Upper lobe of left lung (tissue), 6 donors: Measurements from ENCODE around the gene ZNF423. TPM values are rescaled to one million over a fixed set of nuclear protein-coding genes. Genes with fewer than 3 reads are reported as not detected.

Experiments
- ATAC-seq, 2 donors: fragments of 200-7000 bp; cut with Tn5 transposase; one replicate each; pipeline ENCODE4 v1.9.1; 2022; ENCODE audit warnings: mild to moderate bottlenecking in 2 of 2, moderate library complexity in 2 of 2; ENCODE audit not compliant: low FRiP score in 2 of 2
- DNase-seq, 2 donors: peaks; one replicate each; pipeline ENCODE4 v3.0.0-alpha.2; 2019 to 2020
- H3K27ac ChIP-seq, 4 donors: fragments of 200-600 bp; sonication (generic); one replicate each; pipeline ENCODE4 v1.5.1; 2016 to 2019
- H3K27me3 ChIP-seq, 4 donors: fragments of 200-600 bp; sonication (generic); one replicate each; pipeline ENCODE4 v1.5.1; 2017 to 2019
- H3K36me3 ChIP-seq, 4 donors: fragments of 200-600 bp; sonication (generic); one replicate each; pipeline ENCODE4 v1.5.1; 2016 to 2019
- H3K4me1 ChIP-seq, 4 donors: fragments of 200-600 bp; sonication (generic); one replicate each; pipeline ENCODE4 v1.5.1; 2018 to 2019
- H3K4me3 ChIP-seq, 4 donors: fragments of 200-600 bp; sonication (generic); one replicate each; pipeline ENCODE4 v1.5.1; 2017 to 2019; ENCODE audit warnings: mild to moderate bottlenecking in 2 of 4, moderate library complexity in 1 of 4
- H3K9me3 ChIP-seq, 4 donors: fragments of 200-600 bp; sonication (generic); one replicate each; pipeline ENCODE4 v1.5.1; 2018 to 2019
- EP300 ChIP-seq, 4 donors: sonication (generic); formaldehyde crosslinking; IDR thresholded peaks; one replicate each; pipeline ENCODE4 v1.5.1; 2017; ENCODE audit warnings: antibody characterized with exemption in 4 of 4, control low read depth in 2 of 4
- POLR2A ChIP-seq, 4 donors: fragments of 450-650 bp; IDR thresholded peaks; one replicate each; pipeline ENCODE4 v1.5.1; 2016 to 2017; ENCODE audit warnings: antibody characterized with exemption in 4 of 4, mild to moderate bottlenecking in 2 of 4
- POLR2AphosphoS5 ChIP-seq, 2 donors: sonication (generic); formaldehyde crosslinking; IDR thresholded peaks; one replicate each; pipeline ENCODE4 v1.5.1; 2017; ENCODE audit warnings: antibody characterized with exemption in 2 of 2
- WGBS, 2 donors: methylation state at CpG; one replicate each; pipeline ENCODE4 v1.1.5; 2017 to 2018; 5-methylcytosine and 5-hydroxymethylcytosine counted together
- total RNA-seq, 6 donors: library from RNA; depleted of rRNA in 4 of 6; stranded (reverse); fragments of >200 nt in 4 of 6; gene quantifications; one replicate each; pipeline versions ENCODE4 v1.1.0 to v1.2.1, GENCODE V29; 2016 to 2021
- TF ChIP-seq, protein P1 (sequence below), 6 experiments: fragments of 450-650 bp in 4 of 6; fragments of 200-600 bp in 2 of 6; sonication (generic) in 2 of 6; IDR thresholded peaks; one replicate each; pipeline ENCODE4 v1.5.1; 2016 to 2019; ENCODE audit warnings: antibody characterized with exemption in 6 of 6
- donor health status: DM: no; HTN: no; CAD: no; lungs with moderate emphysema.
- donor health status: DM: no; HTN: yes; CAD: no; lungs with severe emphysema.

ZNF423 gene
- total RNA-seq, 6 donors from 2014 or later: 4.1 to 11.4 (median 6.7) TPM

DNA sequence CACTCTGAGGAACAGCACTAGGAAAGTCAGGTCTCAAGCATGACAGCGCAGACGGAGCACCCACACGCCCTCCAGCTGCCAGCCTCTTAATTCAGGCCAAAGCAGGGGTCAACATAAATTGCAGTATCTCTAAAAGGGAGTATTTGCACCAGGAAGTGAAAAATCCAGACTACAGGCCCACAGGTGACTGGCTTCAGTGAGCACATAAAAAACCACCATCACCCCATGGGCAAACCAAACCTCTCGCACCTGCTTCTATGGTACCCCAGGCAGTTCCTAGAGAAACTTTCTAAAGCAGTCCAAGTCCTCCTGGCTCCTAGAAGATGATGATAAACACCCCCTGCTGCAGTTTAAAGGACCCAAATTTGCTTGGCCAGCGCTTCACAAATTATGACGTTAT is 129.8 kb downstream of the ZNF423 start:
- Histone ChIP-seq H3K9me3 (peaks cover 0 to 17% (median 10%) of the 10 kb centered on the region in 4 donors), H3K27ac (no peak overlapping the region), H3K4me1 (no peaks in the 10 kb centered on the region), H3K4me3 (no peak overlapping the region), H3K27me3 (no peaks in the 10 kb centered on the region), H3K36me3 (peaks cover 0 to 4% (median 0%) of the 10 kb centered on the region in 4 donors)
- no peak for ATAC-seq
- no peak for DNase-seq
- TF ChIP-seq EP300 (IDR thresholded peaks at IDR 0.05): no peak
- no peak for TF ChIP-seq POLR2A (IDR thresholded peaks at IDR 0.05)
- no peak for TF ChIP-seq POLR2AphosphoS5 (IDR thresholded peaks at IDR 0.05)
- WGBS, 2 donors: 83 to 95% methylated on average over 3 to 6 of the region's 6 CpGs

DNA sequence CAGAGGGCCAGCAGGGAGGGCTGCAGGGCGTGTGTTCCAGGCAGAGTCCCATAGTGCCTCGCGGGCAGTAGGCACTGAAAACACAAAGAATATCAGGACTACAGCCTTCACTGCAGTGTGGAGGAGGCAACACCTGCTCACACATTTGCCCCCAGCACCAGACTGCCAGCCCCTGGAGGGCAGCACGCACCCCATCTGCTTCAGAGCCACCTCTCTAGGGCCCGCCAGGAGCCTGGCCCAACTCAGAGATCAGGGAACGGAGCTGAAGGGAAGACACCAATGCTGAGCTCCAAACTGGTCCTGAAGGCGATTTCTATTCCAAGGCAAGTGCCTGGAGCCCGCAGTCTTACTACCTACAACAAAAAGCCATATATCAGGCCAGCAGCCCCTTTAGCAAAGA is 130.3 kb downstream of the ZNF423 start:
- Histone ChIP-seq H3K4me3 (no peak overlapping the region), H3K4me1 (no peaks in the 10 kb centered on the region), H3K36me3 (peaks cover 0 to 4% (median 0%) of the 10 kb centered on the region in 4 donors), H3K27ac (no peak overlapping the region), H3K27me3 (no peaks in the 10 kb centered on the region), H3K9me3 (peaks cover 0 to 16% (median 10%) of the 10 kb centered on the region in 4 donors)
- no peak for ATAC-seq
- no peak for DNase-seq
- TF ChIP-seq, protein P1, sequence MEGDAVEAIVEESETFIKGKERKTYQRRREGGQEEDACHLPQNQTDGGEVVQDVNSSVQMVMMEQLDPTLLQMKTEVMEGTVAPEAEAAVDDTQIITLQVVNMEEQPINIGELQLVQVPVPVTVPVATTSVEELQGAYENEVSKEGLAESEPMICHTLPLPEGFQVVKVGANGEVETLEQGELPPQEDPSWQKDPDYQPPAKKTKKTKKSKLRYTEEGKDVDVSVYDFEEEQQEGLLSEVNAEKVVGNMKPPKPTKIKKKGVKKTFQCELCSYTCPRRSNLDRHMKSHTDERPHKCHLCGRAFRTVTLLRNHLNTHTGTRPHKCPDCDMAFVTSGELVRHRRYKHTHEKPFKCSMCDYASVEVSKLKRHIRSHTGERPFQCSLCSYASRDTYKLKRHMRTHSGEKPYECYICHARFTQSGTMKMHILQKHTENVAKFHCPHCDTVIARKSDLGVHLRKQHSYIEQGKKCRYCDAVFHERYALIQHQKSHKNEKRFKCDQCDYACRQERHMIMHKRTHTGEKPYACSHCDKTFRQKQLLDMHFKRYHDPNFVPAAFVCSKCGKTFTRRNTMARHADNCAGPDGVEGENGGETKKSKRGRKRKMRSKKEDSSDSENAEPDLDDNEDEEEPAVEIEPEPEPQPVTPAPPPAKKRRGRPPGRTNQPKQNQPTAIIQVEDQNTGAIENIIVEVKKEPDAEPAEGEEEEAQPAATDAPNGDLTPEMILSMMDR (IDR thresholded peaks at IDR 0.05): no peak
- no peak for TF ChIP-seq EP300 (IDR thresholded peaks at IDR 0.05)
- TF ChIP-seq POLR2A (IDR thresholded peaks at IDR 0.05): no peak
- TF ChIP-seq POLR2AphosphoS5 (IDR thresholded peaks at IDR 0.05): no peak
- WGBS, 2 donors: 85 to 90% methylated on average over 3 to 8 of the region's 8 CpGs

DNA sequence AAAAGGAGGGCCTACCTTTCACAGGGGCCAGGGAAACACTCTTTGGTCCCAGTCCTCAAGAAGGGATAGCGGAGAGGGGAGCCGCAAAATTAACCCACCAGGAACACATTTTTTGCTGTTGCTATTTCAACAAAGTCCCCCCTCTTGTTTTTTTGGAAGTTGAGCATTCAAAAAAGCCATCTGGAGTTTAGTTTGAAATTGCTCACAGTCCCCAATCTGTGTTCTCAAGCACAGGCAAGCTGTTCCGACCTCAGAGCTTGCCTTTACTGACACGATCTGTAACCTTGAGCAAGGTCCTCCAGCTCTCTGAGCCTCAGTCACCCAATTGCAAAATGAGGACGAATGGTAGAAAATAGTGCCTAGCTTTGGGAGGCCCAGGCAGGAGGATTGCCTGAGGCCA is 131.1 kb downstream of the ZNF423 start:
- no peak for DNase-seq
- 93 to 99% methylated on average over 5 of the region's 5 CpGs for WGBS, 2 donors
- H3K4me1 ChIP-seq: no peaks in the 10 kb centered on the region
- peaks cover 0 to 11% (median 4%) of the 10 kb centered on the region in 4 donors for H3K9me3 ChIP-seq
- TF ChIP-seq, protein P1 (IDR thresholded peaks at IDR 0.05): no peak
- TF ChIP-seq EP300 (IDR thresholded peaks at IDR 0.05) (no peak), POLR2A (IDR thresholded peaks at IDR 0.05) (no peak), POLR2AphosphoS5 (IDR thresholded peaks at IDR 0.05) (no peak)
- H3K36me3 ChIP-seq: peaks cover 0 to under 1% (median 0%) of the 10 kb centered on the region in 4 donors
- no peaks in the 10 kb centered on the region for H3K27me3 ChIP-seq
- no peak overlapping the region for H3K4me3 ChIP-seq
- no peak for ATAC-seq
- H3K27ac ChIP-seq: no peak overlapping the region

DNA sequence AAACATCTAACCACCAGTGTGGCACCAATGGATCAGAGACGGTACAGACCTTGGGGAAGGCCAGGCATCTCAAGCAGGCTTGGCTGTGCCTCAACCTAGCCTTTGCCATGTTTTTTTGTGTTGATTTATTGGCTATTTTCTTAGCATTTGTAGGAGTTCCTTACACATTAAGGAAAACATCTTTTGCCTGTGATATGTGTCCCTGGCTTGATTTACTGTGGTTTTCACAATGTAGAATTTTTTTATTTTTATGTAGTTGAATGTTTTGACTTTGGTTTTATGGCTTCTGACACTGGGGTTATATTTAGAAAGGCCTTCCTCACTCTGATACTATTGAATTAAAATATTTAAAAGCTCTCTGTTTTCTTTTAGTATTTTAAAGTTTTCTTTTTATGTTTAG is 132.6 kb downstream of the ZNF423 start:
- Histone ChIP-seq H3K4me1 (no peaks in the 10 kb centered on the region), H3K27ac (no peak overlapping the region), H3K27me3 (no peaks in the 10 kb centered on the region), H3K36me3 (no peaks in the 10 kb centered on the region), H3K4me3 (no peak overlapping the region), H3K9me3 (no peaks in the 10 kb centered on the region)
- WGBS, 2 donors: 71 to 92% methylated on average over 1 of the region's 1 CpG
- DNase-seq: no peak
- no peak for ATAC-seq
- no peak for TF ChIP-seq POLR2A (IDR thresholded peaks at IDR 0.05)
- TF ChIP-seq POLR2AphosphoS5 (IDR thresholded peaks at IDR 0.05): no peak
- no peak for TF ChIP-seq EP300 (IDR thresholded peaks at IDR 0.05)
- TF ChIP-seq, protein P1 (IDR thresholded peaks at IDR 0.05): no peak

DNA sequence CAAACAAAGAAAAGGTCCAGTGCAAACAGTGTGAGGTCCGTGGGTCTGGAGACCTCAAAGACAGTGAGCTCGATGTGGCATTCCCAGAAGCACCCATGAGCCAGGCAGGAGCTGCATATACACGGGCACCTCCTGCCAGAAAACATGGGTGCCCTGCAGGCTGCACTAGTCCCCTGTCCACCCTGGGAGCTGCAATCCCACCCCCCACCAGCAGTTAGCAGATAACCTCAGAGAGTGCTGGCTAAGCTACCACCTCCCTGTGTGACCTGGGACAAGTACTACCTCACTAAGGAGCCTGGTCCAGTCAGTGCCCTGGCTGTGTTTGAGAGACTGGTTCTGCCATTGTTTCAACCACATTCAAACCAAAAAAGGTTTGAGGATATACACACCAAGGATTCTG is 135.7 kb downstream of the ZNF423 start:
- TF ChIP-seq EP300 (IDR thresholded peaks at IDR 0.05) (no peak), POLR2A (IDR thresholded peaks at IDR 0.05) (no peak), POLR2AphosphoS5 (IDR thresholded peaks at IDR 0.05) (no peak)
- TF ChIP-seq, protein P1 (IDR thresholded peaks at IDR 0.05): no peak
- WGBS, 2 donors: 60 to 90% methylated on average over 1 to 3 of the region's 3 CpGs

More for the DNA sequence above, 135.7 kb downstream of the ZNF423 start:
- H3K27me3 ChIP-seq: no peaks in the 10 kb centered on the region
- H3K9me3 ChIP-seq: no peaks in the 10 kb centered on the region
- H3K36me3 ChIP-seq: no peaks in the 10 kb centered on the region
- no peak overlapping the region for H3K27ac ChIP-seq
- no peak overlapping the region for H3K4me3 ChIP-seq
- ATAC-seq (no peak), DNase-seq (no peak)
- H3K4me1 ChIP-seq: no peaks in the 10 kb centered on the region
